Loucy (cell line): ENCODE data around the gene OR13D1.

Source experiments
- EZH2phosphoT487 ChIP-seq: fragments of 200-600 bp; IDR thresholded peaks from 2 replicates; pipeline ENCODE4 v1.6.1; 2018; ENCODE audit warnings: antibody characterized with exemption, mild to moderate bottlenecking, moderate library complexity, borderline replicate concordance
- TF ChIP-seq, protein P1 (sequence below): fragments of 200-600 bp; sonication (generic); conservative IDR thresholded peaks from 2 replicates; pipeline ENCODE4 v1.5.1; 2014; ENCODE audit warnings: mild to moderate bottlenecking, antibody characterized with exemption, low read length

DNA sequence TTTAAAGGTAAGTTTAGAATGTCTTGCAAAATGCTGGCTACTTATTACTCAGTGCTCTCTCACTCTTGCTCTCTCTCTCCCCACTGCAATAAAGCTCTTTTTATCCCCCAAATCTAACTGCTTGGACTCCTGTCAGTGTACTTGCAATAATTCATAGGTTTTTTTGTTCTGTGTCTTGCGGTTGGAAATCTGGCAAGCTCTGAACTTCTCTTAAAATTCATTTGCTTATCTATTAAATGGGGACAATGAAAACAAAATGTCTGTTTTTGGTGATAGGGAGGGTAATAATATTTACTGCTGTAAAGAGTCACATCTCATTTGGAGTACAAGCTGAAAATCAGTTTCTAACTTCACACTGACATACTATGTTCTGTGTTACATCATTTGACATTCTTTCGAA, 18.7 kb upstream of the OR13D1 start:
- TF ChIP-seq, protein P1, sequence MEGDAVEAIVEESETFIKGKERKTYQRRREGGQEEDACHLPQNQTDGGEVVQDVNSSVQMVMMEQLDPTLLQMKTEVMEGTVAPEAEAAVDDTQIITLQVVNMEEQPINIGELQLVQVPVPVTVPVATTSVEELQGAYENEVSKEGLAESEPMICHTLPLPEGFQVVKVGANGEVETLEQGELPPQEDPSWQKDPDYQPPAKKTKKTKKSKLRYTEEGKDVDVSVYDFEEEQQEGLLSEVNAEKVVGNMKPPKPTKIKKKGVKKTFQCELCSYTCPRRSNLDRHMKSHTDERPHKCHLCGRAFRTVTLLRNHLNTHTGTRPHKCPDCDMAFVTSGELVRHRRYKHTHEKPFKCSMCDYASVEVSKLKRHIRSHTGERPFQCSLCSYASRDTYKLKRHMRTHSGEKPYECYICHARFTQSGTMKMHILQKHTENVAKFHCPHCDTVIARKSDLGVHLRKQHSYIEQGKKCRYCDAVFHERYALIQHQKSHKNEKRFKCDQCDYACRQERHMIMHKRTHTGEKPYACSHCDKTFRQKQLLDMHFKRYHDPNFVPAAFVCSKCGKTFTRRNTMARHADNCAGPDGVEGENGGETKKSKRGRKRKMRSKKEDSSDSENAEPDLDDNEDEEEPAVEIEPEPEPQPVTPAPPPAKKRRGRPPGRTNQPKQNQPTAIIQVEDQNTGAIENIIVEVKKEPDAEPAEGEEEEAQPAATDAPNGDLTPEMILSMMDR: no peak
- TF ChIP-seq EZH2phosphoT487: no peak
